Measurements from ENCODE around the gene CD151.

The CD151 gene

DNA sequence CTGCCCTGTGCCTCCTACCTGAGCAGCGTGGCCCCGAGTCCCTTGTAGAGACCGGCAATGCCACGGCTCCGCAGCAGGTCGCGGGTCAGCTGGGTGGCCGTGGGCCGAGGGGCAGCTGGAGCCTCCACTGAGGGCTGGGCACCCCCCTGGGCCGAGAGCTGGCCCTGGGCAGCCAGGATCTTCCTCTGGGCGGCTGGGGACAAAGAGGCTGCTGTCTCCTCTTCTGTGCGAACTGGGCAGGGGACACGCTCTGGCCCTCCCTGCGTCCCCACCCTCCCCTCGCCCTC, 40.3 kb upstream of the CD151 start:
- peaks cover 8% of the 10 kb centered on the region for H3K4me1 ChIP-seq (ENCODE audit: insufficient read depth, low read length)

DNA sequence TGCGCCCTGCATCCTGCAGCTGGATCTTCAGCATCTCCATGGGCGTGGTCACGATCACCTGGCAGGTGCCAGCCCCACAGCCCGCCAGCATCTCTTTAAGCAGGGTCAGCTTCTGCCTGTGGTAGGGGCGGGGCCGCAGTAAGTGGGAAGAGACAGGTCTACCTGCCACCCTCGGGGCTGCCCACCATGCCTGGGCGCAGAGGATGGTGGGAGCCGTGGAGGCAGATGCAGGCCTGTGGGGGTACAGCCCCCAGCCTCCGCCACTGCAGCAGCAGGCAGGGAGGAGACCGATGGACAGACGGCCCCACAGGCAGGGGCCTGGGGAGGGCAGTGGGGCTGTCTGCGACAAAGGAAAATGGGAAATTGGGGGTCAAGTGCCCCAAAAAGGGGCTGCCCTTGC, 39.9 kb upstream of the CD151 start:
- Histone ChIP-seq H3K9me3 (ENCODE audit: low read length) (no peaks in the 10 kb centered on the region), H3K4me1 (ENCODE audit: insufficient read depth, low read length) (peaks cover 8% of the 10 kb centered on the region), H3K36me3 (ENCODE audit: insufficient read depth, low read length) (no peaks in the 10 kb centered on the region), H3K27ac (ENCODE audit: low read depth, low read length) (no peak overlapping the region), H3K4me3 (ENCODE audit: low read depth in 1 of 2, low read length in 2 of 2) (no peak overlapping the region), H3K9ac (ENCODE audit: low read length) (no peak overlapping the region), H3K27me3 (ENCODE audit: control insufficient read depth in 1 of 2, insufficient read depth in 2 of 2, low read length in 2 of 2) (peaks cover 0 to 23% of the 10 kb centered on the region in 2 donors)

More for the DNA sequence above, 40.3 kb upstream of the CD151 start:
- Histone ChIP-seq H3K27ac (ENCODE audit: low read depth, low read length) (no peak overlapping the region), H3K36me3 (ENCODE audit: insufficient read depth, low read length) (no peaks in the 10 kb centered on the region), H3K4me3 (ENCODE audit: low read depth in 1 of 2, low read length in 2 of 2) (no peak overlapping the region), H3K9ac (ENCODE audit: low read length) (no peak overlapping the region), H3K9me3 (ENCODE audit: low read length) (no peaks in the 10 kb centered on the region), H3K27me3 (ENCODE audit: control insufficient read depth in 1 of 2, insufficient read depth in 2 of 2, low read length in 2 of 2) (peaks cover 0 to 23% of the 10 kb centered on the region in 2 donors)

DNA sequence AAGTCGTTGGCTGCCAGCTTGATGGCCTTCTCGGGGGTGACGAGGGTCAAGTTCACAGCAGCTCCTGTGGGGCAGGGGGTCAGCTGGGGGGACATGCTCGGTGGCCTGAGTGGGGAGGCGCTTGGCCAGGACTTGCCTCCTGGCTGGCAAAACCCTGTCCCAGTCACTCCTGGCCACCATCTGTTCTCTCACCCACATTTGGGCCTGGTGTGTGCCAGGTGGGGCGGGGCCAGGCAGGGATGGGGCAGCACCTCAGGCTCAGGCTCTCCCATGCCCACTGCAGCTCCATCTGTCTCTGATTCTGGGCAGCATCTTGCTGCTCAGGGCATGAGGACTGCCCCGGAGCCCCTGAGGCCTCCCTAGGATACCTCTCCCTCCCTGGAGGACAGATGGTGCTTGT, 39.2 kb upstream of the CD151 start:
- peaks cover 8% of the 10 kb centered on the region for H3K4me1 ChIP-seq (ENCODE audit: insufficient read depth, low read length)
- H3K4me3 ChIP-seq (ENCODE audit: low read depth in 1 of 2, low read length in 2 of 2) = no peak overlapping the region
- H3K27me3 ChIP-seq (ENCODE audit: control insufficient read depth in 1 of 2, insufficient read depth in 2 of 2, low read length in 2 of 2) = peaks cover 0 to 18% of the 10 kb centered on the region in 2 donors
- no peaks in the 10 kb centered on the region for H3K36me3 ChIP-seq (ENCODE audit: insufficient read depth, low read length)
- H3K27ac ChIP-seq (ENCODE audit: low read depth, low read length) = no peak overlapping the region
- H3K9ac ChIP-seq (ENCODE audit: low read length) = no peak overlapping the region
- no peaks in the 10 kb centered on the region for H3K9me3 ChIP-seq (ENCODE audit: low read length)

DNA sequence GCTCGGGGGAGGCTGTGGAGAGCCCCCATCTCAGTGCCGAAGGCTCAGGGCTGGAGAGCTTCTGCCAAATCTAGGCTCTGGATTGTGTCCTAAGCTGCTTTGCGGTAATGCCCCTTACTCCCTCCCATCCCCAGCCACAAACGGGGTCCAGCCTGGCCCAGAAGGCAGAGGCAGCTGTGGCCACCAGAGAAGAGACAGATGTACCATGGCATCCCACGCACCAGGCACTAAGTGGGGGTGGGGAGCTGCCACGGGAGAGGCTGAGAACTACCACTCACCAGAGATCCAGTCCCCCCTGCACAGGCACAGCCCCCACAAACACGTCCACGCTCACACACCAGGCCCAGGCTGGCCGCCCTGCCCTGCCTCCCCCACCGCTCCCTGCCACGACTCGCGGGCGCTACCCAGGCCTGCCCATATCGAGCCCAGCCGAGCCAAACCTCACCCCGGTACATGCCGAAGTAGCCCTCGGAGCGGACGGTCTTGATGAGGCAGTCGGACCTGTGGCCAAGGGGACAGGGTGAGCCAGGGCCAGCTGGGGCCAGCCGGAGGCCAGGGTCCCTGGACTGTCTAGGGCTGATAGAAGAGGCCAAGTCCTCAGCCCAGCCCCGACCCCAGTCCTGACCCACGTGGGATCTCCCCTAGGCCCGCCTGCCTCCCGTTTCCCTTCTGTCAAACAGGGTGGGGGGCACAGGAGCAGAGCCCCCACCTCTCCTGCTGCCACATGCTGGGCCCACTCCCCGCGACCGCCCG, 38.6 kb upstream of the CD151 start:
- H3K9ac ChIP-seq (ENCODE audit: low read length) = no peak overlapping the region
- H3K27me3 ChIP-seq (ENCODE audit: control insufficient read depth in 1 of 2, insufficient read depth in 2 of 2, low read length in 2 of 2) = peaks cover 0 to 11% of the 10 kb centered on the region in 2 donors
- H3K9me3 ChIP-seq (ENCODE audit: low read length) = no peaks in the 10 kb centered on the region
- H3K36me3 ChIP-seq (ENCODE audit: insufficient read depth, low read length) = no peaks in the 10 kb centered on the region
- H3K4me3 ChIP-seq (ENCODE audit: low read depth in 1 of 2, low read length in 2 of 2) = no peak overlapping the region
- H3K27ac ChIP-seq (ENCODE audit: low read depth, low read length) = no peak overlapping the region
- peaks cover 8% of the 10 kb centered on the region for H3K4me1 ChIP-seq (ENCODE audit: insufficient read depth, low read length)

DNA sequence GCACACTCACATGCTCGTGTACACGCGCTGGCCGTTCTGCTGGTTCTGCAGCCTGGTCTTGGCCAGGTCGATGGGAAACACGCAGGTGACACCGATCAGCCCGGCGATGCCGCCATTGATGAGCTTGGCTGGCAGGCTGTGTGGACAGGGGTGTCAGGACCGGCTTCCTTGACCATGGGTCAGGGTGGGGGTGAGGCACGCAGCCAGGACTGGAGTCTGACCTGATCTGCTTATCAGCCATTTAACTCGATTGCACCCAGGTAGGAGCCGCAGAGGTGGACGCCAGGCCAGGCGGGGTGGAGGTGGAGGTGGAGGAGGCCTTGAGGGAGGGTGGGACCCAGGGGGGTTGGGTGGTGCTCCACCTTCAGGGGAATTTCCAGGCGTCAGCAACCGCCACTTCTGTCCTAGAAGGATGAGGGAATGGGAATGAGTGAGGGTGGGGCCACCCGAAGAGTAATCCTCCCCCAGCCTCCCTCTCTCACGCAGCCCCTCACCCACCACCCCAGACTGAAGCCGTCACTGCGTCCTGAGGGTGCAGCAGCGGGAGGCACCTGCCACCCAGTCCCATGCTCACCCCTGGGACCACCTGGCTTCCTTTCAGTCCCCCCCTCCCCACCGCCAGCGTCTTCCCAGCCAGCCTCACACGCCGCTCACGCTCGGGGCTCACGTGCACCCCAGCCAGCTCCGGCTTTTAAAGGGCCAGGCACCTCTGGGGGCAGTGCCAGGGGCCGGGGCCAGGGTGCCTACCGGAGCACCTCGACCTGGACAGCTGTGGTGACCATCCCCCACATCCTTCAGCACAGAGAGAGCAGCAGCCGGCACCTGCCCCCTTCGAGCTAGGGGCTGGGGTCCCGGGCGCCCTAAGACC, 37.8 kb upstream of the CD151 start:
- Histone ChIP-seq H3K27ac (ENCODE audit: low read depth, low read length) (no peak overlapping the region), H3K4me1 (ENCODE audit: insufficient read depth, low read length) (peaks cover 8% of the 10 kb centered on the region), H3K9me3 (ENCODE audit: low read length) (no peaks in the 10 kb centered on the region), H3K9ac (ENCODE audit: low read length) (peak overlapping the region; percentile 10), H3K36me3 (ENCODE audit: insufficient read depth, low read length) (no peaks in the 10 kb centered on the region), H3K27me3 (ENCODE audit: control insufficient read depth in 1 of 2, insufficient read depth in 2 of 2, low read length in 2 of 2) (peaks cover 0 to 5% of the 10 kb centered on the region in 2 donors), H3K4me3 (ENCODE audit: low read depth in 1 of 2, low read length in 2 of 2) (peak overlapping the region; percentile 54 to 86)

DNA sequence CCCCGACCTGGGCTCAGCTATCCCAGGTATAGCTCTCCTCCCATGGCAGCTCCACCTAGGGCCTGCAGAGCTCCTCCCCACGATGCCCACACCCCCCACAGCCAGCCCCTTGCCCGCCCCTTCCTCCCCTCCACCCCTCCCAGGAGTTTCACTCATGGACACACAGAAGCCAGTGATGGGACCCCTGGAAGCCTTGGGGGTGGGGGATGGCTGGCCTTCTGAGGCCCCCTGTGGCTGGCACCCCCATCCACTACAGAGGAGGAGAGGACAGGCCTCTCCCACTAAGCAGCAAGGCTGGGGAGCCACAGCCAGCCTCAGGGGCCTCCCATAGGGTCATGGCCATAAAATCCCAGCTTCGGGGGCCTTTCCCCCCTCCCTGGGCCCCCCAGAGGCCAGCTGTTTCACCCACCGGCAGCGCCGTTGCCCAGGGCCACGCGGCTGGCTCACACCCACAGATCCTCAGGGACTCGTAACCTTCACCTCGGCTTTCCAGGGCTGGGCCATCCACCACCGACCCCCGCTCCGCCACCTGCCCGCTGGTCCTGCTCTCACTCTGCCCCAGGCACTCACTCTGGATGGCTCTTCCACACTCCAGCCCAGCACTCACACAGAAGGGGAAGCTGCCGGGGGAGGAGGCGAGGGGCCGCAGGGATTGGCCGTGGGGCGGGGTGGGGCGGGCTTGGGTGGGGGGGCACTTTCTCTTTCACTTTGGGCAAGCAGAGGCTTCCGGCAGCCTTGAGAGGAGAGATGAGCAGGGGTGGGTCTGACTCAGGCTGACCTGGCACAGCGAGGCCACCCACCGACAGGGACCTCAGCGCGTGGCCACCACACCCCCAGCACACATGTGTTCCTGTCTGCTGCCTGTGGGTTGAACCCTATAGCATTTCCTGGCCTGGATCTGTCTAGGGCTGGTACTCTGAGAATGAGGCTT, 36.9 kb upstream of the CD151 start:
- peak overlapping the region; percentile 80 for H3K9ac ChIP-seq (ENCODE audit: low read length)
- no peaks in the 10 kb centered on the region for H3K36me3 ChIP-seq (ENCODE audit: insufficient read depth, low read length)
- H3K27me3 ChIP-seq (ENCODE audit: control insufficient read depth in 1 of 2, insufficient read depth in 2 of 2, low read length in 2 of 2) = peaks cover 0 to 3% of the 10 kb centered on the region in 2 donors
- peaks cover 8% of the 10 kb centered on the region for H3K4me1 ChIP-seq (ENCODE audit: insufficient read depth, low read length)
- H3K9me3 ChIP-seq (ENCODE audit: low read length) = no peaks in the 10 kb centered on the region
- peak overlapping the region; percentile 54 to 86 for H3K4me3 ChIP-seq (ENCODE audit: low read depth in 1 of 2, low read length in 2 of 2)
- H3K27ac ChIP-seq (ENCODE audit: low read depth, low read length) = peak overlapping the region; percentile 83

DNA sequence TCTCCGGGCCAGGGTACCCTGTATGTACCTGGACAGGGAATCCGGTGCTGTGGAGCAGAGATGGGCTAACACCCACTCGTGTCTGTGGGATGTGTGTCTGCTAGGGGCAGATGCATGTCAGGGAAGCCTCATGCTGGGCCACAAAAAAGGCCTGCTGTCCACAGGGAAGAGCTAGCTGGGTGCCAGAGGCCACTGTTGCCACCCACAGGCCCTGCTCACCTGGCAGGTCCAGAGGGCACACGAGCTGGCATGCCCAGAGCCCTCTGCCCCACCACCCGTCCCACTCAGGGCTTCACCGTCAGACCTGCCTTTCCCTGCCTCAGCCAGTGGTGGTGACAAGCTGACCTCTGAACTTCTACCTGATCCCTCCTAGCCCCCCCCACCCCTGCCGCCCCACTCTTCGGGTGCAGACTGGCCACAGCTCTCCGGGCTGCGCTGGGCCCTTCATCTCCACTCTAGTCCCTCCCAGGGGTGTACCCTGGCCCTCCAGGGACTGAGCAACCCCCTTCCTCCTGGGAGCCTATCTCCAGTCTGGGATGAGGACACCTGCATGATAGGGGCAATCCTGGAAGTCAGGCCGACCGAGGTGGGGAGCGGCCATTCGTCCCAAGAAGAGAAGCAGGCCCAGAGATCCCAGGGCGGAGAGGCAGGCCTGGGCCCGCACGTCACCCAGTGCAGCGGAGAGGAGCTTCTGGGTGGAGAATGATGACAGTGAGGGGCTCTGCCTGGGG, 36.0 kb upstream of the CD151 start:
- Histone ChIP-seq H3K4me1 (ENCODE audit: insufficient read depth, low read length) (peaks cover 8% of the 10 kb centered on the region), H3K9ac (ENCODE audit: low read length) (peak overlapping the region; percentile 80)

DNA sequence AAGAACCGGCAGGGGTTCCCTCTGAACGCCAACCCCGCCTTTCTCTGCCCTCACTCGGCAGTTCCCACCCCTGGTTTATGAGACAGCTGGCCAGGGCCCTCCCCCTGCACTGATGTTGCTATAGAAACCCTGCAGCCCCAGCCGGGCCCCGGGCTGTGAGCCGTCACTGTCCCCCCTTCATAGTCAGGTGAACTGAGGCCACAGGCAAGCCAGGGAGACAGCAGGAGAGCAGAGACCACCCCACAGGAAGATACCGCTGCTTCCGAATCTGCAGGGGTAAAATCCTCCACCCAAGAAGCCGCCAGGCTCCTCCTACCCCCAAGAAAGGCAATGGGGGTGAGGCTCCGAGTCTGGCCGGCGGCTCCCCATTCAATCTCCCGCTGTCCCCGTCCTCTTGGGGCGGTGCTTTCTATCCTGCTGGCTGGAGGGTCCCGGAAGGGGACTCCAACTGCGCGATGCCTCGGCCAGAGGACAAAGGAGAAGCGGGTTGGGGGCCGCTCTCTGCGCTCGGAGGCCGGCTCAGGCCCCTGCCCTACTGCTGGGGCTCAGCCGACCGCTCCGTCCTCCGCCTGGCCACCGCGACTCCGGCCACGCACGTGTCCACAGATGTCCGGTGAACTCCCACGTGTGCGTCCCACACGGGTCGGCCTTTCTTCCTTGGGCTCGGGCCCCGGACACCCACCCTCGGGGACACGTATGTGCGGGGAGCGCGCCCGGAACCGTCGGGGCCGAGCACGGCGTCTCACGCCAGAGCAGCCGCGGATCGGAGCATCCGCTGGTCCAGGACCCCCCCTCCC, 35.3 kb upstream of the CD151 start:
- Histone ChIP-seq H3K36me3 (ENCODE audit: insufficient read depth, low read length) (no peaks in the 10 kb centered on the region), H3K27me3 (ENCODE audit: control insufficient read depth in 1 of 2, insufficient read depth in 2 of 2, low read length in 2 of 2) (no peaks in the 10 kb centered on the region), H3K4me3 (ENCODE audit: low read depth in 1 of 2, low read length in 2 of 2) (peak overlapping the region; percentile 79 to 86), H3K9me3 (ENCODE audit: low read length) (no peaks in the 10 kb centered on the region), H3K9ac (ENCODE audit: low read length) (peak overlapping the region; percentile 80), H3K27ac (ENCODE audit: low read depth, low read length) (peak overlapping the region; percentile 82), H3K4me1 (ENCODE audit: insufficient read depth, low read length) (peaks cover 8% of the 10 kb centered on the region)

More for the DNA sequence above, 36.0 kb upstream of the CD151 start:
- H3K4me3 ChIP-seq (ENCODE audit: low read depth in 1 of 2, low read length in 2 of 2) = peak overlapping the region; percentile 79 to 86
- H3K9me3 ChIP-seq (ENCODE audit: low read length) = no peaks in the 10 kb centered on the region
- H3K36me3 ChIP-seq (ENCODE audit: insufficient read depth, low read length) = no peaks in the 10 kb centered on the region
- H3K27ac ChIP-seq (ENCODE audit: low read depth, low read length) = peak overlapping the region; percentile 83
- H3K27me3 ChIP-seq (ENCODE audit: control insufficient read depth in 1 of 2, insufficient read depth in 2 of 2, low read length in 2 of 2) = no peaks in the 10 kb centered on the region

DNA sequence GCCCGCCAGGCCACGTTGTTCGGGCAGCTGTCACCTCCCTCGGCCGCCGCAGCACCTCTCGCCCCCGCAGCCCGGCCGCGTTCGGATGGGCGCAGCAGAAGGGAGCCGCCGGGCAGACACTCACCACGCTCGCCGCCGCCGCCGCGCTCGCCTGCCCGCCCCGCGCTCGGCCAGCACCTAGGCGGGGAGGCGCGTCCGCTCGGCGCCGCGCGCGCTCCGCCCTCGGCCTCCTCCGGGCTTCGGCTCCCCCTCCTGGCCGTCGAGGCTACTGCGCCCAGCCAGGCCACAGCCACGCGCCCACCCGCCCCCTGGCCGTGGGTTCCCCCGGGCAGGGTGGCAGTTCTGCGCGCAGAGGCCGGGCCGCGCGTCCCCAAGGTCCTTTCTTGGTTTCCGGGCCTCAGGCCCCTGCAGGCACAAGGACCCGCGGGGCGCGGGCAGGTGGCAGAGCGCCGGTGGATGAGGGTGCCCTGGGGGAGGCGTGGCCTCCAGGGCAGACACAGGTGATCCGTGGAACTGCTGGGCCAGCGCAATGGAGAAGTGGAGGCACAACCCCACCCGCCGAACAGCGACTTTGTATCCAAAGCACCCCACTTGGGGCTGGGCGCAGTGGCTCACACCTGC, 34.5 kb upstream of the CD151 start, which contains the start of gene SLC25A22:
Gene SLC25A22 (minus strand): TSS at position 189 of the 621 bp plus-strand sequence. CDS start 3,275 bp downstream, outside the sequence.
- H3K9me3 ChIP-seq (ENCODE audit: low read length) = no peaks in the 10 kb centered on the region
- no peaks in the 10 kb centered on the region for H3K36me3 ChIP-seq (ENCODE audit: insufficient read depth, low read length)
- peak within 1 kb of the TSS; percentile 79 to 86 for H3K4me3 ChIP-seq (ENCODE audit: low read depth in 1 of 2, low read length in 2 of 2)
- H3K4me1 ChIP-seq (ENCODE audit: insufficient read depth, low read length) = peaks cover 8% of the 10 kb centered on the region
- H3K9ac ChIP-seq (ENCODE audit: low read length) = peak within 1 kb of the TSS; percentile 80
- H3K27me3 ChIP-seq (ENCODE audit: control insufficient read depth in 1 of 2, insufficient read depth in 2 of 2, low read length in 2 of 2) = no peaks in the 10 kb centered on the region
- peak within 1 kb of the TSS; percentile 82 for H3K27ac ChIP-seq (ENCODE audit: low read depth, low read length)

Measured in muscle layer of colon (tissue), 2 donors.